HT1080 (cell line): ENCODE measurements around the gene POGK. TPM values are rescaled to one million over a fixed set of nuclear protein-coding genes. Genes with fewer than 3 reads are reported as not detected.
"Not testable (repeated sequence)": the region's sequence is repeated elsewhere in the genome, so short reads cannot be mapped to it uniquely, and the experiment has no call there.

Experiments used
- DNase-seq: peaks from one replicate; pipeline ENCODE4 v3.0.0-alpha.2; 2015; ENCODE audit warnings: low read depth
- polyA plus RNA-seq, 2 experiments: library from polyadenylated mRNA; depleted of rRNA; stranded (reverse); fragments of >200 nt; gene quantifications; 2 replicates each; pipeline ENCODE4 v1.2.3, GENCODE V29; 2015
- total RNA-seq: library from RNA; depleted of rRNA; stranded (reverse); fragments of >200 nt; shearing (Covaris generic); gene quantifications from 2 replicates; pipeline ENCODE4 v1.2.3, GENCODE V29; 2014; rRNA removed

Gene POGK, protein sequence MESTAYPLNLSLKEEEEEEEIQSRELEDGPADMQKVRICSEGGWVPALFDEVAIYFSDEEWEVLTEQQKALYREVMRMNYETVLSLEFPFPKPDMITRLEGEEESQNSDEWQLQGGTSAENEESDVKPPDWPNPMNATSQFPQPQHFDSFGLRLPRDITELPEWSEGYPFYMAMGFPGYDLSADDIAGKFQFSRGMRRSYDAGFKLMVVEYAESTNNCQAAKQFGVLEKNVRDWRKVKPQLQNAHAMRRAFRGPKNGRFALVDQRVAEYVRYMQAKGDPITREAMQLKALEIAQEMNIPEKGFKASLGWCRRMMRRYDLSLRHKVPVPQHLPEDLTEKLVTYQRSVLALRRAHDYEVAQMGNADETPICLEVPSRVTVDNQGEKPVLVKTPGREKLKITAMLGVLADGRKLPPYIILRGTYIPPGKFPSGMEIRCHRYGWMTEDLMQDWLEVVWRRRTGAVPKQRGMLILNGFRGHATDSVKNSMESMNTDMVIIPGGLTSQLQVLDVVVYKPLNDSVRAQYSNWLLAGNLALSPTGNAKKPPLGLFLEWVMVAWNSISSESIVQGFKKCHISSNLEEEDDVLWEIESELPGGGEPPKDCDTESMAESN
- total RNA-seq = 27.8 and 31.3 TPM in 2 replicates
- polyA plus RNA-seq (2015; cell fraction: cytosol; rRNA removed) = 21.5 and 26.3 TPM in 2 replicates
- 26.8 and 28.9 TPM in 2 replicates for polyA plus RNA-seq (2015; cell fraction: nucleus; rRNA removed)

- DNase-seq = peak; percentile 92
These were observed at the start of gene POGK for GRCh38 chr1:166838766-166839599. Gene POGK (plus strand): TSS chr1:166839475. CDS start chr1:166840957, 1,482 bp downstream.

GRCh38 chr1:166796620-166797236, 42.5 kb upstream of the POGK start:
- DNase-seq = no peak

- DNase-seq = no peak
These were observed 30.3 kb upstream of the POGK start for GRCh38 chr1:166808952-166809351.

DNA sequence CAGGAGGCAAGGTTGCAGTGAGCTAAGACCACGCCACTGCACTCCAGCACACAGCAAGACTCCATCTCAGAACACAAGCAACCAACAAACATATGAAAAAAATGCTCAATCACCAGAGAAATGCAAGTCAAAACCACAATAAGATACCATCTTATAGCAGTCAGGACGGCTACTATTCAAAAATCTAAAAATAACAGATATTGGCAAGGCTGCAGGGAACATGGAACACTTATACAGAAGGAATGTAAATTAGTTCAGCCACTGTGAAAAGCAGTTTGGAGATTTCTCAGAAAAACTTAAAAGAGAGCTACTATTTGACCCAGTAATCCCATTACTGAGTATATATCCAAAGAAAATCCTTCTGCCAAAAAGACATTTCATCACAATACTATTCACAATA, 27.6 kb upstream of the POGK start:
- DNase-seq = no peak

GRCh38 chr1:166813508-166814223, 25.6 kb upstream of the POGK start:
- DNase-seq = no peak

DNA sequence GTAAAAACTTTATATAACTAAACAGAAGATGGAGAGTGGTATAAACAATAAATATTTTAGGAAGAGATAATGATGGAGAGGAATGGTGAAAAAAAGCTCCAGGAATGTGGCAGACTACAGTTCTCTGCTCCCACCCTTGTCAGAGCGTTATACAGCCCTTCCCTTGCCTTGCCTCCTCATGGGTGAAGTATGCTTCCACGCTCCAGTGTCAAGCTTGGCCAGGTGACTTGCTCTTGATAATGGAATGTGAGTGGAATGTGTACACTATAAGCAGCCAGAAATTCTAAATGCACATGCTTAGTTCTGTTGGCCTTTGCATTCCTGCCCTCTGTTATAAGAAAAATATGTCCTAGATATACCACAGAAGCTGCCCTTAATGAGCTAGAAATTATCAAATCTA, 24.7 kb upstream of the POGK start:
- no peak for DNase-seq

- DNase-seq = no peak
These were observed 19.3 kb upstream of the POGK start for GRCh38 chr1:166819974-166820373.

GRCh38 chr1:166822385-166822784, 16.9 kb upstream of the POGK start:
- no peak for DNase-seq

- DNase-seq = no peak
These were observed 11.8 kb upstream of the POGK start for GRCh38 chr1:166827426-166827825.

- DNase-seq = not testable (repeated sequence)
These were observed 9.5 kb upstream of the POGK start for GRCh38 chr1:166829762-166830161.

DNA sequence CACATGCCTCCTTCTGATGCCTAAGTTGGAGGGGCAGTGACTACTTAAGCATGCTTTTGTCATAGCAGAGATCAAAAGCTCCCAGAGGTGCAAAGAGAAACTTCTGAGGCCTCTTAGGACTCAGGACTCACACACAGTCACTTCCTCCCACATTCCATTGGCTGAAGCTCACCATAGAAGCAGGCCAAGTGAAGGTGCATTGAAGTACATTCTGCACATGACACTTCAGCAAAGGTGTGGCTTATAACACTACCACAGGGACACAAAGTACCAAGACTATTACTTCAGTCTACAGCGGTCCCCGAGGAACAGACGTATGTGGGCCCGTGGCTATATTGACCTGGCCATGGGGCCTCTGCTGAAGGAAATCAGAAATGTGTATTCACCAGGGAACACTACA, 2.5 kb upstream of the POGK start:
- DNase-seq = peak; percentile 59

GRCh38 chr1:166839600-166840308, 479 bp downstream of the POGK start:
- peak; percentile 27 for DNase-seq

DNA sequence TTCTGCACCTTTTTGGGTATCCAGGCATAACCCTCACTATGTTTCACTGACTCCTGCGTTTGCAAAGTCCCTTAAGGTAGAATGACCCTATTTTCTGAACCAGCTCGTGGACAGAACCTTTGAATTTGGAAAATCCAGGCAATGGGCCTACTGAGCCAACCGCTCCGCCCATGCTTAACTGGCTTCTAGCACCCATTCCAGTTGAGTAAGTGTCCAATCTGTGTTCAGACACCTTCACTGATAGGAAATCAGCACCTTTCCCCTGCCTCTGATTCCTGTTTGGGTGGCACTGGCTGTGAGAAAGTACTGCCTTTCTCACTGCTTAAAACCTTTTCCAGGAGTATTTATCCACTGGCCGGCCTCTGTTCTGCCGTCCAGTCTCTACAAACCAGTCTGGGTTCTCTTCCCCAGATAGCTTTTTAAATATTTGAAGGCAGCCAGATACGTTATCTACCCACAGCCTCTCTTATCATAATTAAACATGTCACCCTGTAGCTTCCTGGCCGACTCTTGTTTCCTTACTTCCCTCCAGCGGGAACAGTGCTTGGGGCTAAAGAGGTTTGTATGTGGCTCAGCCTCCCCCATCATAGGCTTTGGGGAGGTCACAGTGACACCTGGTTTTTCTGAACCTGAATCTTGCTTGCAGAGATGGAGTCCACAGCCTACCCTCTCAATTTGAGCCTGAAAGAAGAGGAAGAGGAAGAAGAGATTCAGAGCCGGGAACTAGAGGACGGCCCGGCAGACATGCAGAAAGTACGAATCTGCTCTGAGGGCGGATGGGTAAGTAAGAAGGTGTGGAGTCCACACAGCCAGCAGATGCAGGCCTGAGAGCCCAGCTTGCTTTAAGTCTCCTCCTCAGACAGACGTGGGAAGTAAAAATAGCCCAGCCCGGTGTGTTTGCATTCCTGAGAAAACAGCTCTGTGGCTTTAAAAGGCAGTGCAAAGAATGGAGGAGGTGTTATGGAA, 1.3 kb downstream of the POGK start:
- DNase-seq = no peak

DNA sequence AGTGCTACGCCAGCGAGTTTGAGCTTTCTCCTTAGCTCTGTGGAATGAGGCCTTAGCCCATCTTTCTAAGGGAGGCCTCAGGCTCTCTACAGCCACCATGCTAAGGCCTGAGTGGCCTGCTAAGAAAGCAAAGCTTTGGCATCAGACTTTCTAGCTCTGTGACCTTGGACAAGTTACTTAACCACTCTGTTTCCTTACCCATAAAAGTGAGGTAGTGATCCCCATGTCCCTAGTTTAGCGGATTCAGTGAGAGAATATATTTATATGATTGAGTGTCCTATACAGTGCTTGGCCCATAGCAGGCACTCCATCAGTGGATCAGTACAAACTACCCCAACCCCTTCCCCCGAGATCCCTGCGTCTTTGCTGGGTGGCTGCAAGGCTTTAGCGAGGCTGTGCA, 4.0 kb downstream of the POGK start:
- DNase-seq = no peak

DNA sequence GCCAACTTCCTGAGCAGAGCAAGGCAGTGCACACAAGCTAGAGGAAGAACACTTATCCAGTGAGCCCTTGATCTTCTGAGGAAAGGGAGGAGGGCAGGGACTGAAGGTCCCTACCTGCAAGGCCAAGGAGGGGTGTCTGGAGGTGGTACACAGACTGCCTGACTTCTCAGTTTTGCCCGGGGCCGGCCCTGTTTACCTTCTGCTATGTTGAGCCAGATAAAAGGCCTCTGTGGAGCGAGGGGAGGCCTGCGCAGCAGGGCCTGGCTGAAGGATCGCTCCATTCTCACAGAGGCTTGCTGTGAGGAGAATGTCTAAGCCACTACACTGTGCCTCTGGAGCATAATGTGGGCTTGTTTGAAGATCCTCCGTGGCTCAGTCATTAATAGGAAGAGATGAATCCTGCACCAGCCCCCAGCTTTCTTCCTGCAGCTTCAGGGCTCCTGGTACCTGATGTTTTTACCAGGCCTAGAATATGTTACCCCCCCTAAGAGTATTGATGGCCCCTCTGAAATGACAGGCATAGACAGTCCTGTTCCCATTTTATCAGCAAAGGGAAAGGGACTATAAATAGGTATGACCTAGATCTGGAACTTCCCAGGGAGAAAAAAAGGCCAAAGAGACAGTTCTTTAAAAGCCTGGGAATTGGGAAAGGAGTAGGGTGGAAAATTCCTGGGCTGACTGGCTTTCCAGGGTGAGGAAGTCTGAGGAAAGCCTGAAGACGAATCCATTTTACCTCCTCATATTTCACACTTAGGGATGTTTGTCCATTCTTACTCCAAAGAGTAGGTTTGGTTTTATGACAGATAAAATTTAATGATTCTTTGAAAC, 4.7 kb downstream of the POGK start:
- DNase-seq = no peak

DNA sequence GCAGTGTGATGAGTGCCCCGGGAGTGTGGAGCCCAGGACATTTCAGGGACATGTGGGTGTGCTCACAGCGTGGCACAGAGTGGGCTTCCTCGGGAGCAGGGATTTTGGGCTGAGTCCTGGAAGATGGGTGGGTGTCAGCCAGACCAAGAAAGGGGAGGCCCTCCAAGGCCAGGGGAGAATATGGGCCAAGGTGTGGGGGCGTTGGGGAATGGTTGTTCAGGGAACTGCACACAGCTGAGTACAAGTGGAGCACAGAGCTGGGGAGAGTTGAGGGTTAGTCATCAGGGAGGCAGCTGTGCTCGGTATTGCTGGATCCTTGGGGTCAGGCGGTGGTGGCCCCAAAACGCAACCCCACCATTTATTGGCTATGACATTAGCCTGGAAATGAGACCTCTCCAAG, 5.5 kb downstream of the POGK start:
- no peak for DNase-seq

DNA sequence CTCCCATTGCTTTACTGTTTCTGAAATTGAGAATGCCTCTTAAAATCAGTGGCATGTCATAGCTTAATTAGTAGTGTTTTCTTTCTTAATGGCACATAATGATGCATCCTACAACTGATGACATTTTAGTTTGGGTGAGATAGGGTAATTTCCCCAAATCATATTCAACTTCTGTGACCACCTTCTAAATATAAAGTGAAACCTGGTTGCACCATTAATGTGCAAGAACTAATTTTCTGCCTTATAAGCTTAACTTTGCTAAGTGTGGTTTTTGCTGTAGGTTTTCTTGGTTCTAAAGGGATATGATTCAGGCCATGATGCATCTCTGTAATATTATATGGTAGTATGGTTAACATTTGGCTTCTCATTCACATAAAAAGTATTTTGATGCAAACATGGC, 8.9 kb downstream of the POGK start:
- no peak for DNase-seq

DNA sequence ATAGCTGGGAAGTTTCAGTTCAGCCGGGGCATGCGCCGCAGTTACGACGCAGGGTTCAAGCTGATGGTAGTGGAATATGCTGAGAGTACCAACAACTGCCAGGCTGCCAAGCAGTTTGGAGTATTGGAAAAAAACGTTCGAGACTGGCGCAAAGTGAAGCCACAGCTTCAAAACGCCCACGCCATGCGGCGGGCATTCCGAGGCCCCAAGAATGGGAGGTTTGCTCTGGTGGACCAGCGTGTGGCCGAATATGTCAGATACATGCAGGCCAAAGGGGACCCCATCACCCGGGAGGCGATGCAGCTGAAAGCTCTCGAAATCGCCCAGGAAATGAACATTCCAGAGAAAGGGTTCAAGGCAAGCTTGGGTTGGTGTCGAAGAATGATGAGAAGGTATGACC, 9.9 kb downstream of the POGK start:
- DNase-seq = no peak
